T-helper 2 cell treated with Interferon-gamma antibody and Interleukin-4, amounts not matched to agents 5 μg/mL and 100 μg/mL, for 36 hours (primary cell): ENCODE data around the gene KDM2A.
"Not testable (repeated sequence)": the region's sequence is repeated elsewhere in the genome, so short reads cannot be mapped to it uniquely, and the experiment has no call there.

Experiments used
- DNase-seq: peaks from one replicate; pipeline ENCODE4 v3.0.0; 2021; ENCODE audit warnings: low spot score
- H3K27ac Mint-ChIP-seq: one replicate; pipeline ENCODE4 v1.8.0; 2021; ENCODE audit warnings: mild to moderate bottlenecking, mixed read lengths
- H3K27me3 Mint-ChIP-seq: one replicate; pipeline ENCODE4 v1.8.0; 2021; ENCODE audit warnings: low read depth, mixed read lengths
- H3K36me3 Mint-ChIP-seq: one replicate; pipeline ENCODE4 v1.8.0; 2021; ENCODE audit warnings: low read depth, mixed read lengths
- H3K4me1 Mint-ChIP-seq: one replicate; pipeline ENCODE4 v1.8.0; 2021; ENCODE audit warnings: low read depth, mixed read lengths
- H3K4me3 Mint-ChIP-seq: one replicate; pipeline ENCODE4 v1.8.0; 2022; ENCODE audit warnings: mild to moderate bottlenecking, moderate library complexity, mixed read lengths
- H3K9me3 Mint-ChIP-seq: one replicate; pipeline ENCODE4 v1.8.0; 2021; ENCODE audit warnings: mixed read lengths

The KDM2A gene

GRCh38 chr11:67167091-67167490, 48.0 kb downstream of the KDM2A start:
- no peak overlapping the region for H3K27ac Mint-ChIP-seq
- peaks cover 11% of the 10 kb centered on the region for H3K4me1 Mint-ChIP-seq
- DNase-seq, result no peak
- H3K27me3 Mint-ChIP-seq, result no peaks in the 10 kb centered on the region
- no peaks in the 10 kb centered on the region for H3K9me3 Mint-ChIP-seq
- no peak overlapping the region for H3K4me3 Mint-ChIP-seq
- peaks cover 5% of the 10 kb centered on the region for H3K36me3 Mint-ChIP-seq

GRCh38 chr11:67167719-67168118, 48.7 kb downstream of the KDM2A start:
- no peak overlapping the region for H3K4me3 Mint-ChIP-seq
- H3K4me1 Mint-ChIP-seq, result peaks cover 11% of the 10 kb centered on the region
- DNase-seq, result no peak
- H3K9me3 Mint-ChIP-seq, result no peaks in the 10 kb centered on the region
- H3K27ac Mint-ChIP-seq, result no peak overlapping the region
- peaks cover 10% of the 10 kb centered on the region for H3K36me3 Mint-ChIP-seq
- H3K27me3 Mint-ChIP-seq, result no peaks in the 10 kb centered on the region

- not testable (repeated sequence) for H3K9me3 Mint-ChIP-seq, H3K27me3 Mint-ChIP-seq, H3K4me3 Mint-ChIP-seq, H3K27ac Mint-ChIP-seq, DNase-seq, H3K36me3 Mint-ChIP-seq
- peaks cover 11% of the 10 kb centered on the region for H3K4me1 Mint-ChIP-seq
Measured at GRCh38 chr11:67168911-67169310, 49.8 kb downstream of the KDM2A start.

DNA sequence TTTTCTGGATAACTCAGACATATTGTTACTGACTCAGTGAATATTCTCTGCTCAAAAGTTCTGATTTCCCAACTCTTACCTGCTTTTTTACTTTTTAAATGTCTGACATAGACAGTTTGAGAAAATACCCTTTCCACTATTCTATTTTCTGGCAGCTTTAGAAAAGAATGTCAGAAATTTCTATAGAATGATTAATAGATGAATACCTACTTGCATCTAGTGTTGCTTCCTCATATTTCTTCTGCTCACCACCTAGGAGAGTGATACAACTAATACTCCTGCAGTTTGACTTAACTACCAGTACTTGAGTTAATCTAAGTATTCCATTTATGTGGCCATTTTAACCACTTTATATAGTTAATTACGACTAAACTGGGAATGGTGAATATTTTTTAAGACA, 55.2 kb downstream of the KDM2A start:
- H3K27me3 Mint-ChIP-seq, result no peaks in the 10 kb centered on the region
- peaks cover 6% of the 10 kb centered on the region for H3K4me1 Mint-ChIP-seq
- H3K9me3 Mint-ChIP-seq, result no peaks in the 10 kb centered on the region
- DNase-seq, result no peak
- H3K4me3 Mint-ChIP-seq, result no peak overlapping the region
- H3K36me3 Mint-ChIP-seq, result peaks cover 13% of the 10 kb centered on the region
- no peak overlapping the region for H3K27ac Mint-ChIP-seq

- peaks cover 23% of the 10 kb centered on the region for H3K36me3 Mint-ChIP-seq
- no peak overlapping the region for H3K27ac Mint-ChIP-seq
Measured at GRCh38 chr11:67177399-67178281, 58.6 kb downstream of the KDM2A start.

DNA sequence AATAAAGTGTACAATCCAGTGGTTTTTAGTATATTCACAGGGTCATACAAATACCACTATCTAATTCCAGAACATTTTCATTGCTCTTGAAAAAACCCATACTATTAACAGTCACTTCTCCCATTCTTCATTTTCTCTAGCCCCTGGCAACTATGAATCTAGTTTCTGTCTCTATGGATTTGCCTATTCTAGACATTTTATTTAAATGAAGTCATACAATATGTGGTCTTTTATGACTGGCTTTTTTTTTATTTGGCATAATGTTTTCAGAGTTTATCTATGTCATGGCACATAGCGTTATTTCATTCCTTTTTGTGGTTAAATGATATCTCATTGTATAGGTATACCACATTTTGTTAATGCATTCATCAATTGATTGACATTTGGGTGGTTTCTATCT, 59.4 kb downstream of the KDM2A start:
- DNase-seq, result no peak

More at GRCh38 chr11:67177399-67178281, 58.6 kb downstream of the KDM2A start:
- DNase-seq, result no peak
- H3K4me1 Mint-ChIP-seq, result peaks cover 7% of the 10 kb centered on the region
- H3K4me3 Mint-ChIP-seq, result no peak overlapping the region
- no peaks in the 10 kb centered on the region for H3K27me3 Mint-ChIP-seq
- H3K9me3 Mint-ChIP-seq, result no peaks in the 10 kb centered on the region

DNA sequence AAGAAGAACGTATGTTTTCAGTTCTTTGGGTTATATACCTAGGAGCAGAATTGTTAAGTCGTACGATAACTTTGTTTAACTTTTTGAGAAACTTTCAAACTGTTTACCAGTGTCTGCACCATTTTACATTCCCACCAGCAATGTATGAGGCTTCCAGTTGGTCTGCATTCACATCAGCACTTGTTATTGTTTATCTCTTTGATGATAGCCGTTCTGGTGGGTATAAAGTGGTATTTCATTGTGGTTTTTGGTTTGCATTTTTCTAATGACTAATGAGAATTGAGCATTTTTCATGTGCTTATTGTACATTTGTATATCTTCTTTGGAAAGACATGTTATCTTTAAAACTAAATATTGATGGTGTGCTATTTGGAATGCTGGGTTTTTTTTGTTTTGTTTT, 59.8 kb downstream of the KDM2A start:
- Mint-ChIP-seq H3K27ac (no peak overlapping the region), H3K9me3 (no peaks in the 10 kb centered on the region), H3K27me3 (no peaks in the 10 kb centered on the region), H3K36me3 (peaks cover 30% of the 10 kb centered on the region), H3K4me1 (peaks cover 7% of the 10 kb centered on the region), H3K4me3 (no peak overlapping the region)
- no peak for DNase-seq

More for the DNA sequence above, 59.4 kb downstream of the KDM2A start:
- no peak overlapping the region for H3K4me3 Mint-ChIP-seq
- H3K27ac Mint-ChIP-seq, result no peak overlapping the region
- H3K4me1 Mint-ChIP-seq, result peaks cover 7% of the 10 kb centered on the region
- H3K27me3 Mint-ChIP-seq, result no peaks in the 10 kb centered on the region
- peaks cover 28% of the 10 kb centered on the region for H3K36me3 Mint-ChIP-seq
- H3K9me3 Mint-ChIP-seq, result no peaks in the 10 kb centered on the region

- H3K9me3 Mint-ChIP-seq, result no peaks in the 10 kb centered on the region
- DNase-seq, result no peak
- no peaks in the 10 kb centered on the region for H3K27me3 Mint-ChIP-seq
- no peak overlapping the region for H3K27ac Mint-ChIP-seq
- H3K4me1 Mint-ChIP-seq, result peaks cover 7% of the 10 kb centered on the region
- H3K4me3 Mint-ChIP-seq, result no peak overlapping the region
- peaks cover 35% of the 10 kb centered on the region for H3K36me3 Mint-ChIP-seq
Measured at GRCh38 chr11:67179892-67180490, 60.9 kb downstream of the KDM2A start.

DNA sequence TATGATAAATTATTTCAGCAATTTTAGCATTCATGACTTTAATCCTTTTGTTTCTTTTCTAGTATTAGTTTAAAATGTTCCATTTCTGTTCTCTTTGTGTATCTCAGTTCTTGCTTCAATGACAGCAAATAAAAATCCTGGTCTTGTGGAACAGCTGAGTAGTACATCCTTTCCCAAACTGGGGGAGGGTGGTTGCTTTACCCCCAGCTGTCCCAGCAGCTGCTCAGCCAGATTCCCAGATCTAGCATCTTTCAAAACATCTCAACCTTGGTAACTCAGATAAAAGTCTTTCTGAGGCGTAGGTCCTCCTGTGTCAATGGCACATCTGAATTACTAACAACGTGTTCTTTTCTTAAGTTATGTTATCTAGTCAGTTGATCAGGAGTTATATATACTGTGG, 75.0 kb downstream of the KDM2A start:
- Mint-ChIP-seq H3K36me3 (peaks cover 17% of the 10 kb centered on the region), H3K4me1 (peaks cover 11% of the 10 kb centered on the region), H3K9me3 (no peaks in the 10 kb centered on the region), H3K4me3 (no peak overlapping the region), H3K27me3 (no peaks in the 10 kb centered on the region), H3K27ac (no peak overlapping the region)
- DNase-seq, result no peak

DNA sequence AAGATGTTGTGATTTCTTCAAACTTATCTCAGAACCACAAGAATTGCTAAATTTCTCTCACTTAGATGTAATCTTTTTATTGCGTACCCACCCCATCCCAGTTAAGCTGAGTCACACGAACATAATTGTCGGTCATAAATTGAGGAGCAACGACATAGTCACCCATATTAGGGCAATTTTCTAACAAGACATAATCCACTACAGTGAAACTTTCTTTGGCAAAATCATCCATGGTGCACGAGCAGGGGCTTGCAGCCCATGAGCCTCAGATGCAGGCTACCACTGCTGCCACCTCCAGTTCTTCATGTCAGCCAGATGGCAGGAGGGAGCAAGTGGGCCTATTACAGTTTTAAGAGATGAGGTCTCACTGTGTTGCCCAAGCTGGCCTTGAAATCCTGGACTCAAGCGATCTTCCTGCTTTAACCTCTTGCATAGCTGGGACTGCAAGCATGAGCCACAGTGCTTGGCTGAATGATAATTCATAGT, 77.0 kb downstream of the KDM2A start:
- H3K27me3 Mint-ChIP-seq, result no peaks in the 10 kb centered on the region
- H3K4me1 Mint-ChIP-seq, result peaks cover 5% of the 10 kb centered on the region
- H3K4me3 Mint-ChIP-seq, result no peak overlapping the region
- no peak for DNase-seq
- H3K36me3 Mint-ChIP-seq, result peaks cover 25% of the 10 kb centered on the region
- H3K9me3 Mint-ChIP-seq, result no peaks in the 10 kb centered on the region
- H3K27ac Mint-ChIP-seq, result no peak overlapping the region

DNA sequence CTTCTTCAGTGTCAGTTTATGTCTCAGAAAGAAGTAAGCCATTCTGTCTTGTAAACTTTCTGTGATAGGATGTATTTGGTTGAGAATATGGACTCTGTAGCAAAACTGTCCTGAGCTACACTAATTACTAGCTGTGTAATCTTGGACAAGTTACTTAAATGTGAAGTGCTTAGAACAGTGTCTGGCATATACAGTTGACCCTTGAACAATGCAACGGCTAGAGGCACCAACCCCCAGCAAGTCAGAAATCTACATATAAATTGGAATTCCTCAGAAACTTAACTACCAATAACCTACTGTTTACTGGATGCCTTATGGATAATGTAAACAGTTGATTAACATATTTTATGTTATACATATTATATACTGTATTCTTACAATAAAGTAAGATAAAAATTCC, 78.5 kb downstream of the KDM2A start:
- peaks cover 21% of the 10 kb centered on the region for H3K36me3 Mint-ChIP-seq
- H3K9me3 Mint-ChIP-seq, result no peaks in the 10 kb centered on the region
- DNase-seq, result no peak
- no peaks in the 10 kb centered on the region for H3K27me3 Mint-ChIP-seq
- H3K4me1 Mint-ChIP-seq, result peaks cover 5% of the 10 kb centered on the region
- H3K27ac Mint-ChIP-seq, result no peak overlapping the region
- H3K4me3 Mint-ChIP-seq, result no peak overlapping the region

DNA sequence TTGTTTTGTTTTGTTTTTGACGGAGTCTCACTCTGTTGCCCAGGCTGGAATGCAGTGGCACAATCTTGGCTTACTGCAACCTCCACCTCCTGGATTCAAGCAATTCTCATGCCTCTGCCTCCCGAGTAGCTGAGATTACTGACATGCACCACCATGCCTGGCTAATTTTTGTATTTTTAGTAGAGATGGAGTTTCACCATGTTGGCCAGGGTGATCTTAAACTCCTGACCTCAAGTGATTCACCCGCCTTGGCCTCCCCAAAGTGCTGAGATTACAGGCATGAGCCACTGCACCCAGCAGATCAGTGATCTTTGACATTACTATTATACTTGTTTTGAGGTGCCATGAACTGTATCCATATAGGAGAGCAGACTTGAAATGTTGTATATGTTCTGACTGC, 79.7 kb downstream of the KDM2A start:
- H3K27ac Mint-ChIP-seq, H3K4me3 Mint-ChIP-seq, H3K27me3 Mint-ChIP-seq, H3K9me3 Mint-ChIP-seq, H3K4me1 Mint-ChIP-seq, DNase-seq: not testable (repeated sequence)
- H3K36me3 Mint-ChIP-seq, result peaks cover 23% of the 10 kb centered on the region

DNA sequence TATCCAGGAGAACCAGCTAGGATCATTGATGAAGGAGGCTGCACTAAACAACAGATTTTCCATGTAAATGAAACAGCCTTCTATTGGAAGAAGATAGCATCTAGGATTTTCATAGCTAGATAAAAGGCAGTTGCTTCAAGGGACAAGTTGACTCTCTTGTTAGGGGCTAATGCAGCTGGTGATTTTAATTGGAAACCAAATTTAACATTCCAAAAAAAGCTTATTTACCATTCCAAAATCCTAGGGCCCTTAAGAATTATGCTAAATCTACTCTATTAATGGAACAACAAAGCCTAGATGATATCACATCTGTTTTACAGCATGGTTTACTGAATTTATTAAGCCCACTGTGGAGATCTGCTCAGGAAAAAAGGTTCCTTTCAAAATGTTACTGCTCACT, 80.7 kb downstream of the KDM2A start:
- Mint-ChIP-seq H3K27ac (no peak overlapping the region), H3K36me3 (peaks cover 18% of the 10 kb centered on the region), H3K4me3 (no peak overlapping the region), H3K9me3 (no peaks in the 10 kb centered on the region), H3K27me3 (no peaks in the 10 kb centered on the region), H3K4me1 (peaks cover 5% of the 10 kb centered on the region)
- no peak for DNase-seq

- H3K9me3 Mint-ChIP-seq, result no peaks in the 10 kb centered on the region
- H3K36me3 Mint-ChIP-seq, result peaks cover 21% of the 10 kb centered on the region
- H3K4me3 Mint-ChIP-seq, result no peak overlapping the region
- H3K4me1 Mint-ChIP-seq, result peaks cover 2% of the 10 kb centered on the region
- H3K27ac Mint-ChIP-seq, result no peak overlapping the region
- DNase-seq, result no peak
- H3K27me3 Mint-ChIP-seq, result no peaks in the 10 kb centered on the region
Measured at GRCh38 chr11:67202028-67202427, 83.0 kb downstream of the KDM2A start.
